Left kidney (tissue), 2 donors: Measurements from ENCODE around the gene SLC9A9. TPM values are rescaled to one million over a fixed set of nuclear protein-coding genes. Genes with fewer than 3 reads are reported as not detected.

Experiments
- DNase-seq: peaks from one replicate; pipeline ENCODE4 v3.0.0-alpha.2; 2013
- polyA plus RNA-seq: library from polyadenylated mRNA; unstranded; fragments of 120-200 nt; gene quantifications from one replicate; pipeline ENCODE4 v1.2.1, GENCODE V29; 2013; ENCODE audit not compliant: insufficient read length

The SLC9A9 gene
- polyA plus RNA-seq, 1 donor: 5.9 TPM

DNA sequence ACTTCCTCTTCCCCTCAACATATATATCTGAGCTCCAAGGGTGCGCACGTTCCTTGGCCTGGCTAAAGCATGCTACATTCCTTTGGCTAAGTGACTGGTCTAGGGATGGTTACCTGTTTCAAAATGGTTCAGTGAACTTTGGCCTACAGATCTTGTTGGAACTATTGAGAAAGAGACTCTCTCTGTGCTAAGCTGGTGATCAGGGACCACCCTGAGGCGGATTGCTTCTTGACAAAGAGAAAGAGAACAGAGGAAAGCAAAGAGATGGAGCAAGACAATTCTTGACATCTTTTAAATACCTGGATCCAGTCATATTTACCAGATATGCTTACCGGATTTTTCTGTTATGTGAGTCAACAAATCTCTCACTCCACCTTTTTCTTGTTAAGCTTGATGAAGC is 605.6 kb downstream of the SLC9A9 start:
- DNase-seq: no peak

DNA sequence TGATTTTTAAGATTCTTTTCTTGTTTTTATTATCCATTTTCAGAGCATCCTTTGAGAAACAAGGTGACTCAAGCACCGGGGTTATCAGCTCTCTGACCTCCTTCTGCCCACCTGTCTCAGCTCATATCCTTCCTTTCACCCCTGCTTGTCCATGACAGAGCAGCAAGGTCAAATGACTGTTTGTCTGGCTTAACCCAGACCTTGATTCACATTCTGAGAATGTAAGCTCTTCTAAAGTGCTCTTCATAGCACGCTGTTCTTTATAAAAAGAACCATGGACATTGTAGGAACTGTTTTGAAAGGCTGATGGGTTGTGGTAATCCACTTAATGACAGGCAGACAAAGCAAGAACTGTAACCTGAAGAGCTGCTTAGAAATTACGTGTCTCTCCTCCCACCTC is 606.2 kb downstream of the SLC9A9 start:
- DNase-seq: no peak

DNA sequence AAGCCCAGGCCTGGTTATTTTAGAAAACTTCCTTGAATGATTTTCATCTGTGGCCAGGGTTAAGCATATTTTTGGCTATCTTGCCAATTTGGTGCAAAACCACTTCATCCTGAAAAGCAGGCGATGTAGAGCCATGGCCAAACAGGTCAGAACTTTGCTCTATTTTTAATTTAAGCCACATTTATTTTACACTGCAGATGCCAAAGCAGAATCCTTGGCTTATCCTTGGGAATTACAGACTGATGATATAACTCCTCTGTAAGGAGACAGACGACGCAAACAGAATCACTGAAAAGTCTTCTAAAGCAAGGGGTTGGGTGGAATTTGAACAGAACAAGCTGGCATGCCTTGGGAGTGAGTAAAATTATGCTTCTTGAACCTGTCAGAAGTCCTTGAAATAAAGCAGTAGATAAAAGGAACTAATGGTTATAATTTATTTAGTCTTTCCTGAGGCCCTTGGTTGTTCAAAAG is 606.8 kb downstream of the SLC9A9 start:
- no peak for DNase-seq

DNA sequence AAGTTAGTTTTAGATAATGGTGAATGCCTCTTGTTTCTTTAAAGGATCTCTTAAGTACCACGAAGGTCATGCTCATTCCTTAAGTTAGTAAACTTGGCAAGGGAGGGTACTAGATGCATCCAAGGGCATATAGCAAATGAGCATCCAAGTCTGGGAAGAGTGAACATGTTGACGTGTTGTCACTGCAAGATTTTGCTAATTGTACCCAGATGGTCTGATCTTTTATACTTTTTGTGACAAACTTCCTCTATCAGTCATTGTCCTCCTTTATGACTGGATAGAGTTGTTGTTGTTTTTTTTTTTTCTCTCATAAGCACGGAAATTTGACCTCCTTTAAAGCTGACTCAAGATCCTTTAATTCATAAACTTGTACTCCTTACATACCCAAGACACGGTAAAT is 607.4 kb downstream of the SLC9A9 start:
- DNase-seq: no peak

DNA sequence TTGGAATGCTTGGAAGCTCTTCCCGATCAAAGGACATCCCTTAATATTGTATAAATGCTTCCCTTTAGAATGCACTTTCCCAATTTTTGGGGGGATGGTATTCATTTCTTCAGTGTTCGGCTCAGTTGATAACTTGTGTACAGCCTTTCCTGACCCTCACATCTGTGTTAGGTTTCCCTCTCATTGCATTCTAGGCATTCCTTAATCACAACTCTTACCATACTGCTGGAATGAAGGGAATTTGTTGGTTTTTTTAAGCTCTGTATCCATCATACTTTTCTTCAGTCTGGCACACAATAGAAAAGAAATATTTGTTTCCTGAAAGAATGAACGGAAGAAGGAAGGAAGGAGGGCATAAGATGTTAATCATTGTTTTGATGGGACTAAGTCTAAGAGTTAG is 609.2 kb downstream of the SLC9A9 start:
- DNase-seq: no peak

DNA sequence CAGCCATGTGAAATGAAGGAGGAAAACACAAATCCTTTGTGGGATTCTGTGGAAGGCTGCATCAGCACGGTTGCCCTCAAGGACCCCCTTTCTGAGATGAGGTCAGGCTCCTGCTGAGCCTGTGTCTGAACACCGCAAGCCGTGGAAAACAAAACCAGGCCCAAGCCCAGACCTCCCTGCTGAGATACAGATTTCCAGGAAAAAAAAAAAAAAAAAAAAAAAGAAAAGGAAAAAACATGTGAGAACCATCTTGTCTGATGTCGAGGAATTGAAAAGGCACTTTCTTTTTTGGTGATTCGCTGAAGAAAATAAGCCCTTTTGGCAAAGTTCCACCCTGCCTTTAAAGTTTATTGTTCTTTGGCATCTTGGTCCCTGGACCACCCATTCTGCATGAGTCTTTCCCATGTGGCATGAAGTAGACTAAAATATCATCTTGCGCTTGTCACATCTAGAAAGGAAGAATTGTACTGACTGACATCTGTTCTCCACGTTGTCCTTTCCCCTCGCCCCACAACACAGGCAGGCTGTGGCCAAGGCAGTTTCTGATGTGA is 611.1 kb downstream of the SLC9A9 start:
- DNase-seq: peak; percentile 31

DNA sequence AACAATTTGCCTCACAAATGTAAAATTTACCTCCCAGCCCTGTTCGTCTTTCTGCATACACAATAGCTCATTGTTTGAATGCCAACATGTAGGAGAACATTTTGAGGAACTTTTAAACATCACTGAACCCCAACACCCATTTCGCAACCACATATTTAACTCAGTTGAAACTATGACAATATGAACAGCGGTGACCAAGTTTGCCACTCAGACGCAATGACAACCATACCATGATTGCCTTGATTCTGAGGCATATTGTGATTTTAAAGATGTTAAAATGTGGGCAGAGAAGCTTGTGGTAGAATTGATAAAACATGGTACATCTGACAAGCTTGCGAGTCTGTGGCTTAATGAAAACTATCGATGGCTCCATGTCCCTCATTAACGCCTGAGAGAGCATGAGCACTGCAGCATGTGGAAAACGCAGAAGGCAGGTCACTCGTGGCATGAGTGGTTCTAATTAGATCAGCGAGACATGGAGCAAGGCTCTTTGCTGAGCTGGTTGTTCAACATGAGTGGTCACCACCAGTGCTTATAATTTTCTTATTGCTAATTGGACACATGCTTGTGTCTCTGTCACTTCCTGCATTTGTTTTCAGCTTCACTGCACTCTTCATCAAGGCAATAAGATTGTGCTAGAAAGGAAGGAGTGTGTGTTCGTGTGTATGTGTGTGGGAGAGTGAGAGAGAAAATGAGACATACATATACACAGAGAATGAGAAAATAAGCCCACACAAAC is 611.9 kb downstream of the SLC9A9 start:
- peak; percentile 10 for DNase-seq

DNA sequence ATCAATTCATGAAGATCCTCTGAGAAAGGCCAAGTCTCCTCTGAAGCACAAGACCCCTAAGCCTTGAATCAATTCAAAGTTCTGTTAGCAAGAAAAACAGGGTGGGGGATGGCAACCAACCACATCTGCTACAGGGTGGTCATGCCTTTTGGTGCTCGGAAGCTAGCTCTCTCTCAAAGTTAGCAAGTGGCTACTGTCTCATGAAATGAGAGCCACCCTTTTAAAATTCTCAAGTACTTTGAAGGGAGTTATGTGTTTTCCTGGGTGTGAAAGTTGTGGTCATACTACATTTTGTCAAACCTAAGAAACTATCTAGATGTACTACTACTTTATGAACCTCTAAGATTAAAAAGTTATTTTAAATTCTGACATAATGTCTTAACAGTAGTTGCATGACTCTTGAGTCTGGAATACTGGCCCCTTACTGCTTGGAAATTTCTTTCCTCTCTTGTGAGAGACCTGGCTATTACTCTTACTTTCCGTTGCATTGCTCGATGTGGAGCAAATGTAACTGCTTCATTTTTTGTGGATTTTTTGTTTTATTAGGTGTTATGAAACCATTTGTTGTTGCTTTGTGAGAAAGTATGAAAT is 612.6 kb downstream of the SLC9A9 start:
- DNase-seq: no peak

DNA sequence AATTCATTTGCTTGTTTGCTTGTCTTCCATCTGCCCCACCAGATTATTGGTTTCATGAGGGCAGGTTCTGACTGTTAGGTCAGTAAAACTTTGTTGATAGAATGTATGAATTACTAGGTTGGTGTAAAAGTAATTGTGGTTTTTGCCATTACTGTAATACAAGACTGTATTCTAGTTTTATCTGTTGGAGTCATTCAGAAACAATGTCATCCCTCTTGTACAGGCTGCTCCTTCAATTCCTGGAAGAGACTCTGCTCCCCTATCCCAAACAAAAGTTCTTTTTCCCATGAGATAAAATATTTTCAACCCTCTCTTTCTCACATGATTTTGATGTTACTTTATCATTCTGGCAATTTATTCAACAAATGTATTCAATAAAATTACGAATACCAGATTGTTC is 613.7 kb downstream of the SLC9A9 start:
- DNase-seq: no peak

DNA sequence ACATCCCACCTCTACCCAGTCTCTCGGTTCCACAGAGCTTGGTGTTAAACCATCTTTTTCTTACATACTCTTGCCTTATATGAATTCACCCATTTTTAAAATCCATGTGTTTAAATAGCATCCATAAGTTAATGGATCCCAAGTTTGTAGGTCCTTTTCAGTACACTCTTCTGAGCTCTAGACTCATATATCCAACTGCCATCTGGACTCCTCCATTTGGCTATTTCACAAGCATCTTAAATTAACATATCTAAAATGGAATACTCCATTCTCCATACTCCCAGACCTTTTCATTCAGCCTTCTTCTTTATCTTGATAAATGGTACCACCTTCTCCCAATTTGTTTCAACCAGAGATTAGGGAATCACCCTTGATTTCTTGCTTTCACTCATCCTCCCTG is 615.3 kb downstream of the SLC9A9 start:
- DNase-seq: no peak

DNA sequence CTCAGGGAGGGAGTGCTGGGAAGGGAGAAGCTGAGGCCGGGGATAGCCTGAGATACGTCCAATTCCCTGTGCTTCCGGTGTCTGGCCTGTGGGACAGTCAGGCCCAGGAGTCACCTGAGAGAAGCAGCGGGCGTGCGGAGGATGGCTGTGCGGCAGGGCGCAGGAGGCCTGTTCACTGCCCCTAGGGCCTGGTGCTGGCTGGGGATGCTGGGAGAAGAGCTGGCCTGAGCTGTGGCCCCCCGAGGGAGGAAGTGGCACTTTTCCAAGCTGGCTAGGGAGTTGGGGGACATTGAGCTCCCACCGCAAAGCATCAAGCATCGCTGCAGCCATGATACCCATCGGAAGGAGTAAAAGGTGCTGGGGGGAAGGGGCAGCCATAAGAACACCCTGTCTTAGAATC is 619.9 kb downstream of the SLC9A9 start:
- no peak for DNase-seq

DNA sequence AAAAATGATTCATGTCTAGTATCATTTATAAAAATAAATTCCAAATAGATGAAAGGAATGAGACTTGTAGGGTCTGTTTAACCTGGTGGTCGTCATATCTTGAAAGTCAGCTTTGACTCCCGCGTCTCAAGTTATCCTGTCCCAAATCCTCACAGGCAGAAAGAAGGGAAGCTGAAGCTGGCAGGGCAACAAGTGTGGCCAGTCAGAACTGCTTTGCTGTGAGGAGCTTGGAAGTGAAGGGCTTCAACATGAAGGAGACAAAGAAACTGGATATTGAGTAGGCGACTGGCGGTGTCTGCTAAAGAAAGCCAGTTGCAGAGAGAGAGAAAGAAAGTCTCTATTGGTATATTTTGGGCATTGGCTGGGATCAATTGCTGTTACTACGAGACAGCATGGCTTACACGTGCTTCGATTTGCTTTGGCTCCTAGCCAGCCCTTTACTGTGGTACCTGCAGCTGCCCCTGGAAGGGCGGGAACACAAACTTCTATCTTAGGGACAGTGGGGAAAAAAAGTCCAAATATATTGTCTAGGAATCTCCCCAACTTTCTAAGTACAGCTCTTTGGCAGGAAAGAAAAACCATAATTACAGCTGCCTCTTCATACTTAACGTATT is 621.5 kb downstream of the SLC9A9 start:
- DNase-seq: no peak

DNA sequence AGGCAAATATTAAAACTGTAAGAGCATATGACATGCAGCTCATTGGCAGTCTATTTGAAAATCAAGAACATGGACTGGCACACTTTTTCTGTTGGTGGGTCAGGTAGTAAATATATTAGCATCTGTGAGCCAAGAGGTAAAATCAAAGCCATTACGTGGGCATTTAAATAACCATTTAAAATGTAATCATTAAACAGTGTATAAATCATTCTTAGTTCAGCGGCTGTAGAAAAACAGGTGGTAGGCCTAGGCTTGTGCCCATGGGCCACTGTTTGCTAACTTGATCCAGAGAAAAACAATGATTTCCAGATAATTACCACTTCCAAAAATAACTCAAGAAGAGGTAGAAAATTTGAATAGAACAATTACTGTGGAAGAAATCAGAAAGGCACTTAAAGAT is 623.6 kb downstream of the SLC9A9 start:
- no peak for DNase-seq

DNA sequence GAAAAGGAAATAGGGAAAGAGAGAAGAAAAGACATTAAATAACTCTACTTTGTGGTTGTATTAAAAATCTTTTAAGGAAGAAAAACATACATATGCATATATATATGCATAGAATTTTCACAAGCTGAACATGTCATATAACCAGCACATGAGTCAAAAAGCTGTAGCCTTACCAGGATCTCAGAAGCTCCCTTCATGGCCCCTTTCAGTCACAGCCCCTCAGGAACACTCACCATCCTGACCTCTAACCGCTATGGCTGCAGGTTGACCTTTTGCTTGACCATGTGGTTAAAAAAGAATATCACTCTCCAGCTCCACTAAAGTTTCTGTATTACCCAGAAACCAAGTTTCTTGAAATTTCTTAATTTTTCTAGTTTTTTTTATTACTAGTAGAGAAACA is 625.3 kb downstream of the SLC9A9 start:
- DNase-seq: no peak

DNA sequence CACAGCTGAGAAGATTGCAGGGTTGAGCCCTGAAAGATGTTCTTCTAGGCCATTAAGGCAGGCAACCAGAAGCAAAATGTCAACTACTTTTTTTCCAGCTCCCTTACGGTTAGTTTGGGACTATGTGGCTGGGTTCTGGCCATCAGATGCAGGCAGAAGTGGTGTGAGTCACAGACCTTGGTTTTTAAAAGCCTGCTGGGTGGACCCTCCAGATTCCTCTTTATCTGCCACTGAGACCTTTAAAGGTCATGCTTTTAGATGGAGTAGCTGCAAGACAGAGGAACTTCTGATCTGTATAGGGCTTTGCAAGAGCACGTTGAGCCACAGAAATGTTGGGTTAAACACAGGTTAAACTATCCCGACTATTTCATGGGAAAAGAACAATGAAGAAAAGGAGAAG is 625.8 kb downstream of the SLC9A9 start:
- DNase-seq: no peak

DNA sequence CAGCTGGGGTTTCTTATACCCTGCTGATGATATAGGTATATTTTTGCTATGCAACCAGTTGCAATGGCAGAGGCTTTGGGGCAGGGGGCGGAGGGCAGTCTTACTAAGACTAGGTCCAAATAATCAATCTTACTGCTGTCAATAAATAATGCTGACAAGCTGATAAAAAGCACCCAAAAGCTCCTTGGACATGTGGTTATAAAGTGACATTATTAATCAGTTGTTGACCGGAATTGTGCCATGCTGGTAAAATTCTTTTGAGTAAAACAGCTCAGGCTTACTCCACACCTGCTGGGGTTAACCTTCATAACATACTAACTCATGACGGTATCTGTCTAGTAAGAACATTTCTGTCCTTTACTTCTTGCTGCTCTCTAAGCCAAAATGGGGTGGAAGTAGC is 626.8 kb downstream of the SLC9A9 start:
- no peak for DNase-seq

DNA sequence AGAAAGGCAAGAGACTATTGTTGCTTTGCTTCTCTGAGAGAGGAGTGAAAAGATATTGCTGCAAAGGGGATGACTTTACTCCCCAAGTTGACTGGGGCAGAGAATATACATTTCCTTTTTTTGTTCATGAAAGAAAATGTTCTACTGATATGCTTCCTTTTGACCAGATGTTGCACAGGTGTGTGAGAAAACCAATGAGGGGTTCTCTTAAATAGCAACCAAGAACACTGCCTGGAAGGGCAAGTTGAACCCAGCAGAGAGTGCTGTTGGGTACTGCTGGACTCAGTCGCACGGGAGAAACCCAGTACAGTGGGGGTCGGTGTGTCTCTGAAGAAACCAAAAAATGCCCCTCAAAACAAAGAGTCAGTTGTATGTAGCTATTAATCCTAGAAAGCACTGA is 627.5 kb downstream of the SLC9A9 start:
- DNase-seq: no peak

DNA sequence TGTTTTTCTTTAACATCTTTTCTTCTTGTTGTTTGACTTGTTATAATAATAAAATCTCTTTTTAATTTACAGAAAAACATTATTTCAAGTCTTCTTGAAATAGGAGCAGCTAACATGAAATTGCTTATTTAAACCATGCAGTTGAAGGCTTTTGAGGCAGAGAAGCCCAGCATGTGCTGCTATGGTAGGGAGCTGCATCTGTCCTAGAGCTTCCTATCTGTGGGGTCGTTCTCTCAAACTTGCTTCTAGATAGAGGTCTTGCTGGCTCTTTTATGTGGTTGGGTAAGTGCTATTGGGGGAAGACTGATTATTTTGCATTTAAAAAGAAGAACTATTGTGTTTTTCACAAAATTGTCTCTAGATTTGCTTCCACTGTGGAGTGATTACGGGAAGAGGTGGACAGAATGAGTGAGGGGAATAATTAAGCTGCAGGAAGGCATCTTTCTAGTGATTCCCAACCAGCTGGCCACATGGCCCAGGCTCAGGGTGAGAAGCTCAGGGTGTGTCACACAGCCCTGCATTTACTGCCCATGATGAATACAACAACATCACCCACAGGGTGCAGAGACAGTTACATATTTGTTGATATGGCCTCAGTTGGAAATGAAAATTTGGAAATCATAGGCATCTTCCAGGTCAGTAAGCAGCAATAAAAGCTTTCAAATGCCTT is 630.0 kb downstream of the SLC9A9 start:
- DNase-seq: no peak

DNA sequence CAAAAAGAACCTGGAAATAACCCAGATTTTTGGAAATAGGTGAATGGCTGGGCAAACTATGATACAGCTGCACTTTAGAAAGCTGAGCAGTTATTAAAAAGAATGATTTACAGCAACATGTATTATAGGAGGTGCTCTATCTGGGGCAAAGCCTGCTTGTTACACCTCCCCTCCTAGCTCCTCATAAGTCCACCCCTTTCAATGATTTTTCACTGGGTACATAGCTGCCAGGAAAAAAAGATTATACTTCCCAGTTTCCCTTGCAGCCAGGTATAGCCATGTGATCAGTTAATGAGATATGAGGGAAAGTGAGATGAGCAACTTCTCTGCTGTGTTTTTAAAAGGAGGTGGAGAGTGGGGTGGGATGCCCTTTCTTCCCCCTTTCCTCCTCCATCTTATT is 631.0 kb downstream of the SLC9A9 start:
- no peak for DNase-seq

DNA sequence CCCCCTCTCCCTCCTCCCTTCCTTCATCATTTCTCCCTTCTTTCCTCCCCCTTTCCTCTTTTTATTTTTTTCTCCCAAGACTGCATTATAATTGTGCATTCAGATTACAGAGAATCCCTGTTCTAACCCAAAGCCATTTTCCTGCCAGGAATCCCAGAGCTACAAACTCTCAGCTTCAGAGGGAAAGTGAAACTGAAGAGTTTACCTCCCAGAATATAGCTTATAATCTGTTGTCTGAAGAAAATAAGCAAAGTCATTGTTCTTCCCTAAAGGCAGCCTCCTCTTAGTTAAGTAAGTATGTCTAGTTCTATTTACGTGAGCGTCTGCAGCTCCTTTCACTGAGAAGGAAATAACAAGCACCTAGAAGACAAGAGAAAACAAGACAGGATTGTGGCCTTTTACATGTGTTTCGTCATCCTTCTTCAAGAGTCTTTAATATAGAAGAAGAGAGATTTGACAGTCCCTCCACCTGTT is 631.5 kb downstream of the SLC9A9 start:
- DNase-seq: no peak
